SK-N-SH (cell line): ENCODE data around the gene DLEC1. TPM values are rescaled to one million over a fixed set of nuclear protein-coding genes. Genes with fewer than 3 reads are reported as not detected.

Experiments used
- CTCF ChIA-PET: fragments of 300-600, 350-600 bp; formaldehyde crosslinking; extraction: SDS; loops from one replicate; lab custom pipeline; 2021; lab: Yijun Ruan, JAX
- POLR2A ChIA-PET: fragments of 350-600 bp; sonication (Branson Sonifier 250); formaldehyde crosslinking; extraction: SDS; loops from one replicate; lab custom pipeline; 2020; ENCODE audit warnings: antibody characterized with exemption, inconsistent platforms; lab: Yijun Ruan, JAX
- DNase-seq: peaks from one replicate; pipeline ENCODE4 v3.0.0; 2012
- H2AFZ ChIP-seq: fragments of 200-600 bp; sonication (generic); 2 replicates; pipeline ENCODE4 v1.8.1; 2016; ENCODE audit warnings: antibody characterized with exemption, mild to moderate bottlenecking, low read depth
- H3F3A ChIP-seq: fragments of 200-600 bp; sonication (generic); replicated peaks from 2 replicates; pipeline ENCODE3; 2016; ENCODE audit warnings: antibody characterized with exemption, mild to moderate bottlenecking; ENCODE audit not compliant: insufficient read depth
- H3K27ac ChIP-seq, 2 experiments: fragments of 200-500 bp in 1 of 2; fragments of 200-600 bp in 1 of 2; sonication (Bioruptor generic) in 1 of 2; sonication (generic), shearing (Covaris generic) in 1 of 2; 2 replicates each; pipeline versions ENCODE4 v1.5.1 to v1.6.1; 2014 to 2016; ENCODE audit warnings: low read depth in 2 of 2, inconsistent platforms in 1 of 2, low read length in 1 of 2, mild to moderate bottlenecking in 1 of 2, mixed read lengths in 1 of 2
- H3K27me3 ChIP-seq: fragments of 200-600 bp; sonication (generic), shearing (Covaris generic); 2 replicates; pipeline ENCODE4 v1.6.1; 2016; ENCODE audit warnings: mixed run types; ENCODE audit not compliant: insufficient read depth
- H3K36me3 ChIP-seq, 2 experiments: fragments of 200-500 bp in 1 of 2; fragments of 200-600 bp in 1 of 2; sonication (Bioruptor generic) in 1 of 2; sonication (generic) in 1 of 2; replicated peaks in 1 of 2; 2 replicates each; pipeline versions ENCODE3 to v1.5.1; 2014 to 2016; ENCODE audit warnings: low read length in 1 of 2, mild to moderate bottlenecking in 1 of 2; ENCODE audit not compliant: insufficient read depth in 2 of 2, control insufficient read depth in 1 of 2
- H3K4me1 ChIP-seq, 2 experiments: fragments of 200-500 bp in 1 of 2; fragments of 200-600 bp in 1 of 2; sonication (Bioruptor generic) in 1 of 2; sonication (generic), shearing (Covaris generic) in 1 of 2; 2 replicates each; pipeline versions ENCODE4 v1.5.1 to v1.6.1; 2014 to 2016; ENCODE audit warnings: low read depth in 1 of 2, low read length in 1 of 2, mixed run types in 1 of 2; ENCODE audit not compliant: insufficient read depth in 2 of 2, control insufficient read depth in 1 of 2
- H3K4me2 ChIP-seq: fragments of 200-600 bp; sonication (generic), shearing (Covaris generic); 2 replicates; pipeline ENCODE4 v1.6.1; 2017; ENCODE audit warnings: mixed run types
- H3K4me3 ChIP-seq, 2 experiments: fragments of 200-500 bp in 1 of 2; fragments of 200-600 bp in 1 of 2; sonication (Bioruptor generic) in 1 of 2; sonication (generic), shearing (Covaris generic) in 1 of 2; 2 replicates each; pipeline versions ENCODE4 v1.5.1 to v1.8.1; 2014 to 2016; ENCODE audit warnings: low read depth in 2 of 2, inconsistent platforms in 1 of 2, low read length in 1 of 2, mild to moderate bottlenecking in 1 of 2, mixed read lengths in 1 of 2, moderate library complexity in 1 of 2
- H3K79me2 ChIP-seq: fragments of 200-600 bp; sonication (generic); 2 replicates; pipeline ENCODE4 v1.8.1; 2017; ENCODE audit warnings: mild to moderate bottlenecking; ENCODE audit not compliant: insufficient read depth
- H3K9ac ChIP-seq: fragments of 200-600 bp; sonication (generic); 2 replicates; pipeline ENCODE4 v1.6.1; 2017; ENCODE audit warnings: mixed run types
- H3K9me2 ChIP-seq: fragments of 200-600 bp; sonication (generic); 2 replicates; pipeline ENCODE4 v1.6.1; 2017; ENCODE audit warnings: mixed run types
- H3K9me3 ChIP-seq: fragments of 200-600 bp; sonication (generic); 2 replicates; pipeline ENCODE4 v1.6.1; 2017; ENCODE audit warnings: mixed run types, mild to moderate bottlenecking, moderate library complexity
- H4K20me1 ChIP-seq: fragments of 200-600 bp; sonication (generic); 2 replicates; pipeline ENCODE4 v1.6.1; 2017; ENCODE audit warnings: mild to moderate bottlenecking, mixed run types; ENCODE audit not compliant: insufficient read depth
- EP300 ChIP-seq, 2 experiments: IDR thresholded peaks; 2 replicates each; pipeline versions ENCODE4 v1.4.0 to v1.6.1; 2012; ENCODE audit warnings: borderline replicate concordance in 1 of 2, low read depth in 1 of 2, low read length in 1 of 2
- EZH2phosphoT487 ChIP-seq: fragments of 200-600 bp; sonication (generic); IDR thresholded peaks from 2 replicates; pipeline ENCODE4 v1.6.1; 2017; ENCODE audit warnings: low read depth, mixed run types, mild to moderate bottlenecking, antibody characterized with exemption, moderate library complexity, borderline replicate concordance
- FOSL2 ChIP-seq: IDR thresholded peaks from 2 replicates; pipeline ENCODE4 v1.4.0; 2012; ENCODE audit warnings: low read depth, mild to moderate bottlenecking, moderate library complexity, borderline replicate concordance
- FOXJ3 ChIP-seq: sonication (generic); formaldehyde crosslinking; IDR thresholded peaks from 2 replicates; pipeline ENCODE4 v1.5.1; 2020; ENCODE audit warnings: mild to moderate bottlenecking, missing genetic modification reagents
- JUND ChIP-seq: IDR thresholded peaks from 2 replicates; pipeline ENCODE4 v1.4.0; 2012
- MEF2A ChIP-seq: IDR thresholded peaks from 2 replicates; pipeline ENCODE4 v1.4.0; 2012; ENCODE audit warnings: low read depth, borderline replicate concordance
- NRF1 ChIP-seq: IDR thresholded peaks from 2 replicates; pipeline ENCODE4 v1.6.1; 2012; ENCODE audit warnings: low read depth, mild to moderate bottlenecking, low read length
- RCOR1 ChIP-seq: fragments of 150-350 bp; IDR thresholded peaks from 2 replicates; pipeline ENCODE4 v1.6.1; 2017; ENCODE audit warnings: antibody characterized with exemption, low read length
- SMC3 ChIP-seq: IDR thresholded peaks from 2 replicates; pipeline ENCODE4 v1.6.1; 2012; ENCODE audit warnings: low read depth, low read length, improper control_type of control experiment
- TAF1 ChIP-seq: IDR thresholded peaks from 2 replicates; pipeline ENCODE4 v1.6.1; 2012; ENCODE audit warnings: low read depth, mild to moderate bottlenecking, low read length, moderate library complexity, borderline replicate concordance
- WGBS: methylation state at CpG from one replicate; pipeline ENCODE4 v1.1.6; 2017; ENCODE audit warnings: low lambda C conversion rate; 5-methylcytosine and 5-hydroxymethylcytosine counted together
- polyA plus RNA-seq, 3 experiments: library from polyadenylated mRNA; depleted of rRNA; stranded (reverse); fragments of >200 nt; gene quantifications; 2 replicates each; pipeline ENCODE4 v1.2.3, GENCODE V29; 2012
- TF ChIP-seq, protein P1 (sequence below): fragments of 200-600 bp; sonication (generic); IDR thresholded peaks from 2 replicates; pipeline ENCODE4 v1.6.1; 2017; ENCODE audit warnings: antibody characterized with exemption, mild to moderate bottlenecking, moderate library complexity
- TF ChIP-seq, protein P2 (sequence below): IDR thresholded peaks from 2 replicates; pipeline ENCODE4 v1.4.0; 2012; ENCODE audit warnings: low read depth, borderline replicate concordance
- TF ChIP-seq, protein P3 (sequence below): fragments of 150-350 bp; IDR thresholded peaks from 2 replicates; pipeline ENCODE4 v1.6.1; 2016; ENCODE audit warnings: mild to moderate bottlenecking, low read depth, low read length

The DLEC1 gene
- polyA plus RNA-seq, 1 of the 3 experiments (the other 2 are of a cell fraction), result 0.02 TPM

DNA sequence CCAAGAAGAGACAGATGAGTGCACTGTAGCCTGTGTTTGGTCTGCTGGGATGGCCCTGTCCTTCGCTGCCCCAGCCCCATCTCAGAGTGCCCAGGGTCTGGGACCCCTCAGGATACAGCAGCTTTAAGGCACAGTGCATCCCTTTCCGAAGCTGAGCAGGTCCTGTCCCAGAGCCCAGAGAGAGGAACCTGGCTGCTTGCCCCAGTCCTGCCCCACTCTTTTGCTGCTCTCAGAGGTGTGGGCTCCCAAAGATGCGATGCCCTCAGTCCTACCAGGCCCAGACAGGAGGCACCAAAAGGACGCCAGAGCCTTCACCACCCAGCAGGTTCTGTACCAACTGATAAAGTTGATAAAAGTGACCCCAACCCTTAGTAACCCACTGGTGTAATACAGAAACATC is 17.8 kb upstream of the DLEC1 start (continued):
- TF ChIP-seq, protein P1, sequence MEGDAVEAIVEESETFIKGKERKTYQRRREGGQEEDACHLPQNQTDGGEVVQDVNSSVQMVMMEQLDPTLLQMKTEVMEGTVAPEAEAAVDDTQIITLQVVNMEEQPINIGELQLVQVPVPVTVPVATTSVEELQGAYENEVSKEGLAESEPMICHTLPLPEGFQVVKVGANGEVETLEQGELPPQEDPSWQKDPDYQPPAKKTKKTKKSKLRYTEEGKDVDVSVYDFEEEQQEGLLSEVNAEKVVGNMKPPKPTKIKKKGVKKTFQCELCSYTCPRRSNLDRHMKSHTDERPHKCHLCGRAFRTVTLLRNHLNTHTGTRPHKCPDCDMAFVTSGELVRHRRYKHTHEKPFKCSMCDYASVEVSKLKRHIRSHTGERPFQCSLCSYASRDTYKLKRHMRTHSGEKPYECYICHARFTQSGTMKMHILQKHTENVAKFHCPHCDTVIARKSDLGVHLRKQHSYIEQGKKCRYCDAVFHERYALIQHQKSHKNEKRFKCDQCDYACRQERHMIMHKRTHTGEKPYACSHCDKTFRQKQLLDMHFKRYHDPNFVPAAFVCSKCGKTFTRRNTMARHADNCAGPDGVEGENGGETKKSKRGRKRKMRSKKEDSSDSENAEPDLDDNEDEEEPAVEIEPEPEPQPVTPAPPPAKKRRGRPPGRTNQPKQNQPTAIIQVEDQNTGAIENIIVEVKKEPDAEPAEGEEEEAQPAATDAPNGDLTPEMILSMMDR, result no peak
- TF ChIP-seq SMC3, result no peak

DNA sequence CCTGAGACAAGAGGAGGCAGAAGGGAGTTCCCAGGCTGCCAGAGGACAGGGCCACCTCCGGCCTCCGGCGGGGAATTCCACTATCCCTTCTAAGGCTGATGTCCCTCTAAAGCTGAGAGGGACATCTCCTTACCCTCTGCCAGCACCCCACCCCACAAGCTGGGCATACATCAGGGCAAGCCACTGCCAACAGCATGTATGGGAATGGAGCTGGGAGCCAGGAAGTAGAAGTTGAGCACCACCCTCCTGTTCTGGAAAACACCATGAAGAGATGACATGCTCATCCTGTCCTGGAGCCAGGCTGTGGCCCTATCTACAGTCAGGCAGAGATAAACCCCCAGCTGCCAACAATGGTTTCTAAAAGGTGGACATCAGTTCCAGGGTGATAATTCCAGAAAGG is 16.7 kb upstream of the DLEC1 start:
- no peaks in the 10 kb centered on the region for H3K27me3 ChIP-seq

More for the DNA sequence above, 16.7 kb upstream of the DLEC1 start:
- peaks cover 6 to 49% of the 10 kb centered on the region in 2 experiments; a peak in 1 of 4 replicates for H3K4me1 ChIP-seq
- H2AFZ ChIP-seq, result no peak overlapping the region
- H3F3A ChIP-seq, result peaks cover 13% of the 10 kb centered on the region
- H3K9me3 ChIP-seq, result no peaks in the 10 kb centered on the region
- H3K27ac ChIP-seq, result no peak overlapping the region
- H3K4me3 ChIP-seq, result no peak overlapping the region
- ChIA-PET CTCF (interaction anchor here (1.0 to 1.6 kb wide), 2 partner anchors 19 to 458 kb away, joined by 3 to 8 read pairs; no protein-coding TSS in a partner anchor), POLR2A (no interaction called here)
- WGBS, result no CpG with 5 or more reads among the region's 3 CpGs
- no peaks in the 10 kb centered on the region for H3K9me2 ChIP-seq
- no peak overlapping the region for H3K4me2 ChIP-seq
- H3K79me2 ChIP-seq, result peaks cover 10% of the 10 kb centered on the region; the same call in 1 of the 2 replicates
- TF ChIP-seq RCOR1, result no peak
- TF ChIP-seq TAF1, result no peak
- TF ChIP-seq FOSL2, result no peak
- TF ChIP-seq MEF2A, result no peak
- no peak for TF ChIP-seq NRF1
- TF ChIP-seq FOXJ3 (CRISPR knock-in tag), result no peak
- TF ChIP-seq, protein P2, sequence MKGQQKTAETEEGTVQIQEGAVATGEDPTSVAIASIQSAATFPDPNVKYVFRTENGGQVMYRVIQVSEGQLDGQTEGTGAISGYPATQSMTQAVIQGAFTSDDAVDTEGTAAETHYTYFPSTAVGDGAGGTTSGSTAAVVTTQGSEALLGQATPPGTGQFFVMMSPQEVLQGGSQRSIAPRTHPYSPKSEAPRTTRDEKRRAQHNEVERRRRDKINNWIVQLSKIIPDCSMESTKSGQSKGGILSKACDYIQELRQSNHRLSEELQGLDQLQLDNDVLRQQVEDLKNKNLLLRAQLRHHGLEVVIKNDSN, result no peak
- TF ChIP-seq EZH2phosphoT487, result no peak
- no peak for TF ChIP-seq JUND
- TF ChIP-seq SMC3, result no peak
- no peak for TF ChIP-seq EP300 (IDR thresholded peaks at IDR 0.05; ENCODE audit: borderline replicate concordance in 1 of 2, low read depth in 1 of 2, low read length in 1 of 2)
- TF ChIP-seq, protein P3, sequence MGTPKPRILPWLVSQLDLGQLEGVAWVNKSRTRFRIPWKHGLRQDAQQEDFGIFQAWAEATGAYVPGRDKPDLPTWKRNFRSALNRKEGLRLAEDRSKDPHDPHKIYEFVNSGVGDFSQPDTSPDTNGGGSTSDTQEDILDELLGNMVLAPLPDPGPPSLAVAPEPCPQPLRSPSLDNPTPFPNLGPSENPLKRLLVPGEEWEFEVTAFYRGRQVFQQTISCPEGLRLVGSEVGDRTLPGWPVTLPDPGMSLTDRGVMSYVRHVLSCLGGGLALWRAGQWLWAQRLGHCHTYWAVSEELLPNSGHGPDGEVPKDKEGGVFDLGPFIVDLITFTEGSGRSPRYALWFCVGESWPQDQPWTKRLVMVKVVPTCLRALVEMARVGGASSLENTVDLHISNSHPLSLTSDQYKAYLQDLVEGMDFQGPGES, result no peak
- H3K9ac ChIP-seq, result no peak overlapping the region
- peaks cover under 1% of the 10 kb centered on the region; the same call in 1 of the 2 replicates for H4K20me1 ChIP-seq
- DNase-seq, result no peak
- H3K36me3 ChIP-seq, result peaks cover 0 to 2% of the 10 kb centered on the region in 2 experiments
